Liver (tissue), 9 donors: Measurements from ENCODE around the gene CDC42SE2. TPM values are rescaled to one million over a fixed set of nuclear protein-coding genes. Genes with fewer than 3 reads are reported as not detected.
A peak's percentile ranks its signal among the peaks of the same experiment; 100 is the strongest.

Source experiments
- DNase-seq: peaks from one replicate; pipeline ENCODE4 v3.0.0-alpha.2; 2017; ENCODE audit warnings: low spot score
- H3K27ac ChIP-seq, 2 donors: one replicate each; pipeline ENCODE4 v1.7.0; 2013; ENCODE audit warnings: inconsistent platforms in 2 of 2, low read length in 2 of 2, control low read depth in 1 of 2, low read depth in 1 of 2, mild to moderate bottlenecking in 1 of 2
- H3K27me3 ChIP-seq, 4 donors: one replicate each; pipeline versions ENCODE4 v1.6.1 to v1.7.0; 2013; ENCODE audit warnings: low read length in 3 of 4, inconsistent platforms in 1 of 4, mild to moderate bottlenecking in 1 of 4, moderate library complexity in 1 of 4; ENCODE audit not compliant: control insufficient read depth in 4 of 4, insufficient read depth in 4 of 4
- H3K36me3 ChIP-seq, 4 donors: one replicate each; pipeline versions ENCODE4 v1.6.1 to v1.7.0; 2013; ENCODE audit warnings: low read length in 3 of 4, mild to moderate bottlenecking in 3 of 4, low read depth in 1 of 4, moderate library complexity in 1 of 4; ENCODE audit not compliant: control insufficient read depth in 4 of 4, insufficient read depth in 3 of 4
- H3K4me1 ChIP-seq, 4 donors: one replicate each; pipeline versions ENCODE4 v1.6.1 to v1.7.0; 2013; ENCODE audit warnings: low read length in 3 of 4, mild to moderate bottlenecking in 3 of 4, moderate library complexity in 1 of 4; ENCODE audit not compliant: control insufficient read depth in 4 of 4, insufficient read depth in 4 of 4
- H3K4me3 ChIP-seq, 3 donors: one replicate each; pipeline versions ENCODE4 v1.6.1 to v1.7.0; 2013; ENCODE audit warnings: low read length in 3 of 3, control low read depth in 1 of 3, low read depth in 1 of 3, mild to moderate bottlenecking in 1 of 3
- H3K9ac ChIP-seq, 2 donors: one replicate each; pipeline ENCODE4 v1.7.0; 2013; ENCODE audit warnings: low read length in 2 of 2, mild to moderate bottlenecking in 2 of 2, moderate library complexity in 2 of 2, control low read depth in 1 of 2, low read depth in 1 of 2
- H3K9me3 ChIP-seq, 4 donors: one replicate each; pipeline versions ENCODE4 v1.6.1 to v1.7.0; 2013; ENCODE audit warnings: low read length in 3 of 4; ENCODE audit not compliant: control insufficient read depth in 4 of 4
- ATF3 ChIP-seq: IDR thresholded peaks from 2 replicates; pipeline ENCODE4 v1.6.1; 2016; ENCODE audit warnings: antibody characterized with exemption
- CTCF ChIP-seq: fragments of 150-350 bp; IDR thresholded peaks from 2 replicates; pipeline ENCODE4 v1.5.1; 2017; ENCODE audit warnings: improper control_type of control experiment, low read depth, low read length; ENCODE audit not compliant: missing input control
- EGR1 ChIP-seq, 2 donors: IDR thresholded peaks; 2 replicates each; pipeline ENCODE4 v1.6.1; 2016 to 2018; ENCODE audit warnings: antibody characterized with exemption in 2 of 2, low read depth in 2 of 2
- FOXA1 ChIP-seq: IDR thresholded peaks from 2 replicates; pipeline ENCODE4 v1.6.1; 2016; ENCODE audit warnings: antibody characterized with exemption
- FOXA2 ChIP-seq: IDR thresholded peaks from 2 replicates; pipeline ENCODE4 v1.6.1; 2016; ENCODE audit warnings: antibody characterized with exemption
- GABPA ChIP-seq, 2 donors: IDR thresholded peaks in 1 of 2; conservative IDR thresholded peaks in 1 of 2; 2 replicates each; pipeline ENCODE4 v1.6.1; 2016; ENCODE audit warnings: antibody characterized with exemption in 2 of 2, mild to moderate bottlenecking in 1 of 2, moderate library complexity in 1 of 2
- HNF4A ChIP-seq, 2 donors: conservative IDR thresholded peaks; 2 replicates each; pipeline ENCODE4 v1.6.1; 2016; ENCODE audit warnings: antibody characterized with exemption in 2 of 2, mild to moderate bottlenecking in 2 of 2
- JUND ChIP-seq, 2 donors: IDR thresholded peaks; 2 replicates each; pipeline ENCODE4 v1.6.1; 2016; ENCODE audit warnings: antibody characterized with exemption in 2 of 2
- MAX ChIP-seq: IDR thresholded peaks from 2 replicates; pipeline ENCODE4 v1.6.1; 2016; ENCODE audit warnings: antibody characterized with exemption
- NR2F2 ChIP-seq: IDR thresholded peaks from 2 replicates; pipeline ENCODE4 v1.6.1; 2016; ENCODE audit warnings: antibody characterized with exemption
- RAD21 ChIP-seq, 2 donors: IDR thresholded peaks; 2 replicates each; pipeline ENCODE4 v1.6.1; 2016; ENCODE audit warnings: antibody characterized with exemption in 2 of 2, mild to moderate bottlenecking in 2 of 2
- RXRA ChIP-seq, 2 donors: IDR thresholded peaks; 2 replicates each; pipeline ENCODE4 v1.6.1; 2017 to 2018; ENCODE audit warnings: antibody characterized with exemption in 2 of 2, mild to moderate bottlenecking in 1 of 2
- YY1 ChIP-seq: IDR thresholded peaks from 2 replicates; pipeline ENCODE4 v1.6.1; 2016; ENCODE audit warnings: antibody characterized with exemption, mild to moderate bottlenecking
- ZBTB33 ChIP-seq: IDR thresholded peaks from 2 replicates; pipeline ENCODE4 v1.6.1; 2016; ENCODE audit warnings: antibody characterized with exemption
- WGBS: extraction: QIAGEN DNeasy Blood & Tissue Kit; methylation state at CpG from one replicate; pipeline ENCODE4 v1.1.7; 2013; 5-methylcytosine and 5-hydroxymethylcytosine counted together
- polyA plus RNA-seq, 2 donors: library from polyadenylated mRNA; stranded (reverse) in 1 of 2; unstranded in 1 of 2; fragments of 200-250 nt in 1 of 2; fragments of >200 nt in 1 of 2; fragmentation: Nextera tagmentation in 1 of 2; extraction: Ambion mirVana in 1 of 2; gene quantifications; one replicate each; pipeline versions ENCODE4 v1.2.1 to v1.2.3, GENCODE V29; 2013 to 2015
- total RNA-seq, 2 donors: library from RNA; depleted of rRNA; stranded (reverse); fragments of >200 nt; gene quantifications; one replicate each; pipeline ENCODE4 v1.2.3, GENCODE V29; 2014
- TF ChIP-seq, protein P1 (sequence below): IDR thresholded peaks from 2 replicates; pipeline ENCODE4 v1.6.1; 2016; ENCODE audit warnings: antibody characterized with exemption, mild to moderate bottlenecking
- donor health status: healthy.
- donor health status: healthy.
- donor health status: healthy.
- donor health status: healthy.
- donor health status: healthy.

Gene CDC42SE2
- total and polyA plus RNA-seq, 4 donors = 7.8 to 31.7 (median 17.0) TPM

- TF ChIP-seq, protein P1, sequence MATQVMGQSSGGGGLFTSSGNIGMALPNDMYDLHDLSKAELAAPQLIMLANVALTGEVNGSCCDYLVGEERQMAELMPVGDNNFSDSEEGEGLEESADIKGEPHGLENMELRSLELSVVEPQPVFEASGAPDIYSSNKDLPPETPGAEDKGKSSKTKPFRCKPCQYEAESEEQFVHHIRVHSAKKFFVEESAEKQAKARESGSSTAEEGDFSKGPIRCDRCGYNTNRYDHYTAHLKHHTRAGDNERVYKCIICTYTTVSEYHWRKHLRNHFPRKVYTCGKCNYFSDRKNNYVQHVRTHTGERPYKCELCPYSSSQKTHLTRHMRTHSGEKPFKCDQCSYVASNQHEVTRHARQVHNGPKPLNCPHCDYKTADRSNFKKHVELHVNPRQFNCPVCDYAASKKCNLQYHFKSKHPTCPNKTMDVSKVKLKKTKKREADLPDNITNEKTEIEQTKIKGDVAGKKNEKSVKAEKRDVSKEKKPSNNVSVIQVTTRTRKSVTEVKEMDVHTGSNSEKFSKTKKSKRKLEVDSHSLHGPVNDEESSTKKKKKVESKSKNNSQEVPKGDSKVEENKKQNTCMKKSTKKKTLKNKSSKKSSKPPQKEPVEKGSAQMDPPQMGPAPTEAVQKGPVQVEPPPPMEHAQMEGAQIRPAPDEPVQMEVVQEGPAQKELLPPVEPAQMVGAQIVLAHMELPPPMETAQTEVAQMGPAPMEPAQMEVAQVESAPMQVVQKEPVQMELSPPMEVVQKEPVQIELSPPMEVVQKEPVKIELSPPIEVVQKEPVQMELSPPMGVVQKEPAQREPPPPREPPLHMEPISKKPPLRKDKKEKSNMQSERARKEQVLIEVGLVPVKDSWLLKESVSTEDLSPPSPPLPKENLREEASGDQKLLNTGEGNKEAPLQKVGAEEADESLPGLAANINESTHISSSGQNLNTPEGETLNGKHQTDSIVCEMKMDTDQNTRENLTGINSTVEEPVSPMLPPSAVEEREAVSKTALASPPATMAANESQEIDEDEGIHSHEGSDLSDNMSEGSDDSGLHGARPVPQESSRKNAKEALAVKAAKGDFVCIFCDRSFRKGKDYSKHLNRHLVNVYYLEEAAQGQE = no peak
- TF ChIP-seq HNF4A (conservative IDR thresholded peaks at IDR 0.05) (no peak), FOXA2 (no peak), RAD21 (IDR thresholded peaks at IDR 0.05) (no peak)
Measured at GRCh38 chr5:131381777-131382176, 117.9 kb downstream of the CDC42SE2 start (continued).

GRCh38 chr5:131382407-131383395, 118.8 kb downstream of the CDC42SE2 start:
- Histone ChIP-seq H3K27me3 (no peaks in the 10 kb centered on the region), H3K9ac (no peak overlapping the region), H3K9me3 (no peaks in the 10 kb centered on the region), H3K4me3 (no peak overlapping the region), H3K36me3 (peaks cover 0 to 2% (median 0%) of the 10 kb centered on the region in 4 donors), H3K4me1 (peaks cover 6 to 14% (median 11%) of the 10 kb centered on the region in 4 donors), H3K27ac (peak overlapping the region in 1 of 2 donors; percentile 36)
- peak; percentile 49 for DNase-seq
- no peak for TF ChIP-seq GABPA (IDR thresholded peaks at IDR 0.05 in 1 of 2, conservative IDR thresholded peaks at IDR 0.05 in 1 of 2)
- peak; percentile 32 for TF ChIP-seq CTCF
- TF ChIP-seq RAD21 (IDR thresholded peaks at IDR 0.05) = peak; percentile 62 to 77
- 63% methylated on average over 3 of the region's 3 CpGs for WGBS

GRCh38 chr5:131384173-131384572, 120.3 kb downstream of the CDC42SE2 start:
- no peaks in the 10 kb centered on the region for H3K27me3 ChIP-seq
- H3K4me1 ChIP-seq = peaks cover 6 to 13% (median 11%) of the 10 kb centered on the region in 4 donors
- no peak overlapping the region for H3K9ac ChIP-seq
- H3K27ac ChIP-seq = no peak overlapping the region
- no peak overlapping the region for H3K4me3 ChIP-seq
- H3K9me3 ChIP-seq = no peaks in the 10 kb centered on the region
- no peak for DNase-seq
- peaks cover 0 to 2% (median under 1%) of the 10 kb centered on the region in 4 donors for H3K36me3 ChIP-seq
- WGBS = 83% methylated on average over 6 of the region's 6 CpGs
- no peak for TF ChIP-seq RXRA (IDR thresholded peaks at IDR 0.05)
- TF ChIP-seq EGR1 (IDR thresholded peaks at IDR 0.05; ENCODE audit: low read depth in 2 of 2) = no peak
- no peak for TF ChIP-seq ZBTB33
- no peak for TF ChIP-seq ATF3
- TF ChIP-seq HNF4A (conservative IDR thresholded peaks at IDR 0.05) = no peak
- no peak for TF ChIP-seq MAX
- no peak for TF ChIP-seq FOXA2
- no peak for TF ChIP-seq JUND (IDR thresholded peaks at IDR 0.05)
- TF ChIP-seq RAD21 (IDR thresholded peaks at IDR 0.05) = no peak
- no peak for TF ChIP-seq YY1
- no peak for TF ChIP-seq NR2F2
- no peak for TF ChIP-seq FOXA1
- TF ChIP-seq, protein P1 = no peak
